Urinary bladder (tissue), 4 donors: ENCODE results near the gene VAPA. TPM values are rescaled to one million over a fixed set of nuclear protein-coding genes. Genes with fewer than 3 reads are reported as not detected.

Experiments
- DNase-seq: peaks from one replicate; pipeline ENCODE4 v3.0.0-alpha.2; 2015; ENCODE audit errors: extremely low spot score
- H3K27ac ChIP-seq: one replicate; pipeline ENCODE4 v1.5.1; 2013; ENCODE audit warnings: low read depth, mild to moderate bottlenecking, moderate library complexity
- H3K36me3 ChIP-seq: one replicate; pipeline ENCODE4 v1.6.1; 2013; ENCODE audit warnings: mild to moderate bottlenecking, moderate library complexity; ENCODE audit not compliant: insufficient read depth
- H3K4me1 ChIP-seq: one replicate; pipeline ENCODE4 v1.6.1; 2013; ENCODE audit warnings: mild to moderate bottlenecking, moderate library complexity; ENCODE audit not compliant: insufficient read depth
- H3K4me3 ChIP-seq: one replicate; pipeline ENCODE4 v1.5.1; 2013; ENCODE audit warnings: low read depth, low read length
- WGBS: extraction: QIAGEN DNeasy Blood & Tissue Kit; methylation state at CpG from one replicate; pipeline ENCODE4 v1.1.7; 2013; 5-methylcytosine and 5-hydroxymethylcytosine counted together
- polyA plus RNA-seq: library from polyadenylated mRNA; stranded (reverse); fragments of 200-250 nt; gene quantifications from one replicate; pipeline ENCODE4 v1.2.3, GENCODE V29; 2013
- total RNA-seq: library from RNA; depleted of rRNA; stranded (reverse); fragments of >200 nt; gene quantifications from one replicate; pipeline ENCODE4 v1.2.3, GENCODE V29; 2014
- donor health status: healthy with polysubstance abuse.
- donor health status: healthy.

The VAPA gene
- total and polyA plus RNA-seq, 2 donors, result 195 to 278 TPM

GRCh38 chr18:9946831-9947230, 33.0 kb downstream of the VAPA start:
- H3K36me3 ChIP-seq, result no peaks in the 10 kb centered on the region
- H3K4me3 ChIP-seq, result no peak overlapping the region
- no peak for DNase-seq
- no peak overlapping the region for H3K27ac ChIP-seq
- H3K4me1 ChIP-seq, result peaks cover 1% of the 10 kb centered on the region
- WGBS, result 93% methylated on average over 3 of the region's 3 CpGs

GRCh38 chr18:9947248-9947647, 33.4 kb downstream of the VAPA start:
- WGBS, result 61% methylated on average over 1 of the region's 1 CpG
- no peaks in the 10 kb centered on the region for H3K36me3 ChIP-seq
- no peak overlapping the region for H3K4me3 ChIP-seq
- H3K4me1 ChIP-seq, result peaks cover 1% of the 10 kb centered on the region
- no peak for DNase-seq
- no peak overlapping the region for H3K27ac ChIP-seq

GRCh38 chr18:9949315-9949714, 35.5 kb downstream of the VAPA start:
- DNase-seq, result no peak
- Histone ChIP-seq H3K4me1 (peaks cover 1% of the 10 kb centered on the region), H3K36me3 (peaks cover 3% of the 10 kb centered on the region), H3K27ac (no peak overlapping the region), H3K4me3 (no peak overlapping the region)
- 93% methylated on average over 2 of the region's 2 CpGs for WGBS

- WGBS, result 84% methylated on average over 5 of the region's 5 CpGs
- DNase-seq, result no peak
- Histone ChIP-seq H3K4me1 (peaks cover 1% of the 10 kb centered on the region), H3K27ac (no peak overlapping the region), H3K36me3 (peaks cover 3% of the 10 kb centered on the region), H3K4me3 (no peak overlapping the region)
These were observed 36.0 kb downstream of the VAPA start for GRCh38 chr18:9949861-9950260.

- H3K27ac ChIP-seq, result no peak overlapping the region
- peaks cover 1% of the 10 kb centered on the region for H3K4me1 ChIP-seq
- WGBS, result 76% methylated on average over 3 of the region's 3 CpGs
- no peak overlapping the region for H3K4me3 ChIP-seq
- no peak for DNase-seq
- H3K36me3 ChIP-seq, result peaks cover 3% of the 10 kb centered on the region
These were observed 36.6 kb downstream of the VAPA start for GRCh38 chr18:9950289-9951016.

GRCh38 chr18:9951022-9951859, 37.4 kb downstream of the VAPA start:
- Histone ChIP-seq H3K27ac (no peak overlapping the region), H3K4me3 (no peak overlapping the region), H3K36me3 (peaks cover 3% of the 10 kb centered on the region), H3K4me1 (peaks cover 1% of the 10 kb centered on the region)
- WGBS, result 65% methylated on average over 9 of the region's 9 CpGs
- no peak for DNase-seq

- no peak overlapping the region for H3K4me3 ChIP-seq
- 67% methylated on average over 1 of the region's 1 CpG for WGBS
- H3K4me1 ChIP-seq, result peaks cover 1% of the 10 kb centered on the region
- no peak for DNase-seq
- no peak overlapping the region for H3K27ac ChIP-seq
- H3K36me3 ChIP-seq, result peaks cover 3% of the 10 kb centered on the region
These were observed 39.0 kb downstream of the VAPA start for GRCh38 chr18:9952633-9953416.

GRCh38 chr18:9958861-9959399, 45.1 kb downstream of the VAPA start:
- H3K4me1 ChIP-seq, result no peaks in the 10 kb centered on the region
- H3K27ac ChIP-seq, result no peak overlapping the region
- 93% methylated on average over 4 of the region's 4 CpGs for WGBS
- no peak overlapping the region for H3K4me3 ChIP-seq
- peaks cover 3% of the 10 kb centered on the region for H3K36me3 ChIP-seq
- no peak for DNase-seq

GRCh38 chr18:9959564-9959963, 45.7 kb downstream of the VAPA start:
- Histone ChIP-seq H3K4me1 (no peaks in the 10 kb centered on the region), H3K4me3 (no peak overlapping the region), H3K27ac (no peak overlapping the region), H3K36me3 (no peaks in the 10 kb centered on the region)
- 81% methylated on average over 1 of the region's 1 CpG for WGBS
- DNase-seq, result no peak

GRCh38 chr18:9960258-9960904, 46.6 kb downstream of the VAPA start:
- DNase-seq, result no peak
- 62% methylated on average over 7 of the region's 7 CpGs for WGBS
- H3K27ac ChIP-seq, result no peak overlapping the region

GRCh38 chr18:9961041-9961440, 47.2 kb downstream of the VAPA start:
- H3K36me3 ChIP-seq, result no peaks in the 10 kb centered on the region
- WGBS, result 40% methylated on average over 3 of the region's 3 CpGs
- H3K4me1 ChIP-seq, result no peaks in the 10 kb centered on the region
- no peak overlapping the region for H3K27ac ChIP-seq
- H3K4me3 ChIP-seq, result no peak overlapping the region
- no peak for DNase-seq

More at GRCh38 chr18:9960258-9960904, 46.6 kb downstream of the VAPA start:
- no peaks in the 10 kb centered on the region for H3K36me3 ChIP-seq
- H3K4me1 ChIP-seq, result no peaks in the 10 kb centered on the region
- H3K4me3 ChIP-seq, result no peak overlapping the region

- Histone ChIP-seq H3K4me3 (no peak overlapping the region), H3K4me1 (no peaks in the 10 kb centered on the region), H3K36me3 (no peaks in the 10 kb centered on the region), H3K27ac (no peak overlapping the region)
- DNase-seq, result no peak
- 77% methylated on average over 9 of the region's 9 CpGs for WGBS
These were observed 52.2 kb downstream of the VAPA start for GRCh38 chr18:9965711-9966624.
